C1 segment of cervical spinal cord (tissue), 14 donors: Measurements from ENCODE around the gene ASCC1.

Experiments used
- DNase-seq, 14 donors: peaks; one replicate each; lab custom pipeline; 2025; lab: John Stamatoyannopoulos, UW

ASCC1 gene

GRCh38 chr10:72067463-72068125, 148.5 kb downstream of the ASCC1 start:
- no peak for DNase-seq

GRCh38 chr10:72066318-72067284, 149.5 kb downstream of the ASCC1 start:
- peak in 1 of 14 donors; percentile 39 for DNase-seq

- DNase-seq = peak in 1 of 14 donors; percentile 25
Measured at GRCh38 chr10:72065439-72066025, 150.5 kb downstream of the ASCC1 start.

- no peak for DNase-seq
Measured at GRCh38 chr10:72063703-72064391, 152.2 kb downstream of the ASCC1 start.

- no peak for DNase-seq
Measured at GRCh38 chr10:72062832-72063702, 153.0 kb downstream of the ASCC1 start.

GRCh38 chr10:72062382-72062781, 153.7 kb downstream of the ASCC1 start:
- no peak for DNase-seq

GRCh38 chr10:72061930-72062329, 154.1 kb downstream of the ASCC1 start:
- DNase-seq = no peak

- DNase-seq = no peak
Measured at GRCh38 chr10:72061491-72061890, 154.6 kb downstream of the ASCC1 start.

- no peak for DNase-seq
Measured at GRCh38 chr10:72059843-72060822, 155.9 kb downstream of the ASCC1 start.

- no peak for DNase-seq
Measured at GRCh38 chr10:72058989-72059842, 156.9 kb downstream of the ASCC1 start.

GRCh38 chr10:72058347-72058898, 157.7 kb downstream of the ASCC1 start:
- DNase-seq = no peak

GRCh38 chr10:72056932-72057751, 158.9 kb downstream of the ASCC1 start:
- peak in 1 of 14 donors; percentile 31 for DNase-seq

GRCh38 chr10:72056113-72056512, 160.0 kb downstream of the ASCC1 start:
- no peak for DNase-seq

GRCh38 chr10:72053690-72054089, 162.4 kb downstream of the ASCC1 start:
- DNase-seq = no peak

GRCh38 chr10:72050873-72051272, 165.2 kb downstream of the ASCC1 start:
- no peak for DNase-seq

GRCh38 chr10:72049969-72050781, 165.9 kb downstream of the ASCC1 start:
- no peak for DNase-seq
